BJ (cell line): ENCODE measurements around the gene MVD. TPM values are rescaled to one million over a fixed set of nuclear protein-coding genes. Genes with fewer than 3 reads are reported as not detected.

ENCODE experiments used
- CTCF ChIA-PET: fragments of 350-600 bp; formaldehyde crosslinking; extraction: SDS; loops from one replicate; lab custom pipeline; 2021; ENCODE audit warnings: antibody characterized with exemption, inconsistent platforms; lab: Yijun Ruan, JAX
- POLR2A ChIA-PET: fragments of 300-600 bp; sonication (Branson Sonifier 250); formaldehyde crosslinking; extraction: SDS; loops from one replicate; lab custom pipeline; 2021; ENCODE audit warnings: antibody characterized with exemption; lab: Charles Lee
- DNase-seq: peaks from one replicate; pipeline ENCODE4 v3.0.0-alpha.2; 2011; ENCODE audit warnings: low read depth
- H3K27me3 ChIP-seq: 2 replicates; pipeline ENCODE4 v1.6.0; 2011; ENCODE audit warnings: low read length; ENCODE audit not compliant: control insufficient read depth, insufficient read depth
- H3K36me3 ChIP-seq: 2 replicates; pipeline ENCODE4 v1.5.1; 2011; ENCODE audit warnings: low read length; ENCODE audit not compliant: control insufficient read depth, insufficient read depth
- H3K4me3 ChIP-seq: 2 replicates; pipeline ENCODE4 v1.5.1; 2011; ENCODE audit warnings: low read depth, mild to moderate bottlenecking, control low read depth, low read length
- CTCF ChIP-seq: IDR thresholded peaks from 2 replicates; pipeline ENCODE4 v1.5.1; 2011; ENCODE audit warnings: low read depth, mild to moderate bottlenecking, control low read depth, inconsistent platforms, low read length, moderate library complexity; ENCODE audit not compliant: insufficient read depth
- polyA plus RNA-seq: library from polyadenylated mRNA; depleted of rRNA; stranded (reverse); fragments of >200 nt; gene quantifications from 2 replicates; pipeline ENCODE4 v1.2.3, GENCODE V29; 2011

MVD gene
- polyA plus RNA-seq, 1 experiment: 17.4 TPM

GRCh38 chr16:88658714-88659113 lies 4.2 kb downstream of the MVD start:
- TF ChIP-seq CTCF: no peak
- Histone ChIP-seq H3K4me3 (no peak overlapping the region), H3K27me3 (no peaks in the 10 kb centered on the region), H3K36me3 (peaks cover 6% of the 10 kb centered on the region)
- ChIA-PET POLR2A (no interaction called here), CTCF (no interaction called here)
- DNase-seq: no peak

- Histone ChIP-seq H3K4me3 (no peak overlapping the region), H3K27me3 (no peaks in the 10 kb centered on the region), H3K36me3 (peaks cover 6% of the 10 kb centered on the region)
- TF ChIP-seq CTCF: no peak
- CTCF ChIA-PET: no interaction called here
- DNase-seq: no peak
- POLR2A ChIA-PET: no interaction called here
Measured at GRCh38 chr16:88657371-88657770, 5.5 kb downstream of the MVD start.

GRCh38 chr16:88656291-88656980 lies 6.5 kb downstream of the MVD start:
- POLR2A ChIA-PET: no interaction called here
- CTCF ChIA-PET: no interaction called here
- H3K27me3 ChIP-seq: no peaks in the 10 kb centered on the region
- H3K36me3 ChIP-seq: peaks cover 6% of the 10 kb centered on the region
- no peak overlapping the region for H3K4me3 ChIP-seq
- TF ChIP-seq CTCF: no peak
- no peak for DNase-seq

- ChIA-PET POLR2A (no interaction called here), CTCF (no interaction called here)
- Histone ChIP-seq H3K4me3 (no peak overlapping the region), H3K27me3 (no peaks in the 10 kb centered on the region), H3K36me3 (peaks cover 6% of the 10 kb centered on the region)
- TF ChIP-seq CTCF: no peak
- DNase-seq: no peak
Measured at GRCh38 chr16:88655733-88656281, 7.1 kb downstream of the MVD start.

- Histone ChIP-seq H3K27me3 (no peaks in the 10 kb centered on the region), H3K4me3 (no peak overlapping the region), H3K36me3 (peaks cover 6% of the 10 kb centered on the region)
- no peak for DNase-seq
- ChIA-PET POLR2A (no interaction called here), CTCF (no interaction called here)
- TF ChIP-seq CTCF: no peak
Measured at GRCh38 chr16:88655053-88655732, 7.7 kb downstream of the MVD start.
